Type B pancreatic cell (in vitro differentiated cells): ENCODE results near the gene COQ6. TPM values are rescaled to one million over a fixed set of nuclear protein-coding genes. Genes with fewer than 3 reads are reported as not detected.
A peak's percentile ranks its signal among the peaks of the same experiment; 100 is the strongest.
"Not testable (repeated sequence)": the region's sequence is repeated elsewhere in the genome, so short reads cannot be mapped to it uniquely, and the experiment has no call there.

Experiments used
- DNase-seq: peaks from one replicate; pipeline ENCODE4 v3.0.0; 2021; ENCODE audit warnings: mixed read lengths; ENCODE audit not compliant: unreplicated experiment; ENCODE audit errors: extremely low spot score
- H3K27ac Mint-ChIP-seq: 2 replicates; pipeline ENCODE4 v1.8.0; 2021; ENCODE audit warnings: mild to moderate bottlenecking, mixed read lengths
- H3K27me3 Mint-ChIP-seq: 2 replicates; pipeline ENCODE4 v1.8.0; 2021; ENCODE audit warnings: mixed read lengths
- H3K36me3 Mint-ChIP-seq: 2 replicates; pipeline ENCODE4 v1.8.0; 2021; ENCODE audit warnings: mixed read lengths
- H3K4me1 Mint-ChIP-seq: one replicate; pipeline ENCODE4 v1.8.0; 2021; ENCODE audit warnings: mixed read lengths; ENCODE audit not compliant: unreplicated experiment
- H3K4me3 Mint-ChIP-seq: 2 replicates; pipeline ENCODE4 v1.8.0; 2021; ENCODE audit warnings: mild to moderate bottlenecking, mixed read lengths
- H3K9me3 Mint-ChIP-seq: 2 replicates; pipeline ENCODE4 v1.8.0; 2021; ENCODE audit warnings: mixed read lengths
- total RNA-seq: library from RNA; stranded (reverse); gene quantifications from 2 replicates; pipeline ENCODE4 v1.2.1, GENCODE V29; 2021; ENCODE audit warnings: low replicate concordance
- TF ChIP-seq, protein P1 (sequence below): fragments of 200-600 bp; sonication (generic); conservative IDR thresholded peaks from 2 replicates; pipeline ENCODE4 v1.5.0; 2021; ENCODE audit warnings: antibody characterized with exemption, mild to moderate bottlenecking

Gene COQ6
- total RNA-seq, 1 donor from 2014 or later, result 21.2 TPM

DNA sequence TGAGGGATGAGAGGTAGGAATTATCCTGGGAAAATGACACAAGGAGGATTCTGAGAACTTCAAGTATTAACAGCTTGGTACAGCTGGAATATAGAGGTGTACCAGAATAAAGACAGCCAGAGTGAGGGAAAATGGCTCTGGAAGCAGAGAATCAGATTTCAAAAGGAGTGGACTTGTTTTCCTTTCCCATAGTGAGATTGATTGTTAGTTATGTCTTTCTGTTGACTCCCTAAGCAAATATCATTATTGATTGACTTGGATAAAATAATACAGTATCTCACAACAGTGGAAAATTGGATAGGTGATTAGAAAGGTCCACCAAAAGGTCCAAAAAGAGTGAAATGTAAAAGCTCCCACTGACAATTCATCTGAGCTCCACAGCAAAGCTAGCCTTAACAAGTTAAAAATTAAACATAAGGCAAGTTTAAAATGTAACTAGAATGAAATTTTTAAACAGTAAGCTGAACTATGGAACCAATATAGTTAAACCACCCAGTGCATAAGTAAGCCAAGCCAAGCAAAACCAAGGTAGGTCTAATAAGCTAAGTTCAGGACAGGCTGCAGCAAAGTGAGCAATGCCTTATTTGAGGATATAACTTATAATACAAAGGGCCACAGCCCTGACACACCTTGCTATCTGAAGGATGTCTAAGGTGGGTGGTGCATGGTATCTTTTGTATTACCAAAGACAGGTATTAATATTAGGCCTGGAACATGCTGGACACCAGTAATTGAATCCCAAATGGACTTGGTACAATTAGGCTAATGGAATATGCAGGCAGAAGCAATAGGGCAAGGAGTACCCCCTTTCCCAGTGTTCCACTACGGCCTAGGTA lies 47.2 kb downstream of the COQ6 start:
- no peaks in the 10 kb centered on the region for H3K27me3 Mint-ChIP-seq
- H3K36me3 Mint-ChIP-seq, result peaks cover 6% of the 10 kb centered on the region
- H3K27ac Mint-ChIP-seq, result peak overlapping the region; percentile 87
- peaks cover 17% of the 10 kb centered on the region for H3K4me1 Mint-ChIP-seq
- H3K9me3 Mint-ChIP-seq, result no peaks in the 10 kb centered on the region
- no peak for DNase-seq
- H3K4me3 Mint-ChIP-seq, result peak overlapping the region; percentile 22
- TF ChIP-seq, protein P1, sequence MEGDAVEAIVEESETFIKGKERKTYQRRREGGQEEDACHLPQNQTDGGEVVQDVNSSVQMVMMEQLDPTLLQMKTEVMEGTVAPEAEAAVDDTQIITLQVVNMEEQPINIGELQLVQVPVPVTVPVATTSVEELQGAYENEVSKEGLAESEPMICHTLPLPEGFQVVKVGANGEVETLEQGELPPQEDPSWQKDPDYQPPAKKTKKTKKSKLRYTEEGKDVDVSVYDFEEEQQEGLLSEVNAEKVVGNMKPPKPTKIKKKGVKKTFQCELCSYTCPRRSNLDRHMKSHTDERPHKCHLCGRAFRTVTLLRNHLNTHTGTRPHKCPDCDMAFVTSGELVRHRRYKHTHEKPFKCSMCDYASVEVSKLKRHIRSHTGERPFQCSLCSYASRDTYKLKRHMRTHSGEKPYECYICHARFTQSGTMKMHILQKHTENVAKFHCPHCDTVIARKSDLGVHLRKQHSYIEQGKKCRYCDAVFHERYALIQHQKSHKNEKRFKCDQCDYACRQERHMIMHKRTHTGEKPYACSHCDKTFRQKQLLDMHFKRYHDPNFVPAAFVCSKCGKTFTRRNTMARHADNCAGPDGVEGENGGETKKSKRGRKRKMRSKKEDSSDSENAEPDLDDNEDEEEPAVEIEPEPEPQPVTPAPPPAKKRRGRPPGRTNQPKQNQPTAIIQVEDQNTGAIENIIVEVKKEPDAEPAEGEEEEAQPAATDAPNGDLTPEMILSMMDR, result no peak

DNA sequence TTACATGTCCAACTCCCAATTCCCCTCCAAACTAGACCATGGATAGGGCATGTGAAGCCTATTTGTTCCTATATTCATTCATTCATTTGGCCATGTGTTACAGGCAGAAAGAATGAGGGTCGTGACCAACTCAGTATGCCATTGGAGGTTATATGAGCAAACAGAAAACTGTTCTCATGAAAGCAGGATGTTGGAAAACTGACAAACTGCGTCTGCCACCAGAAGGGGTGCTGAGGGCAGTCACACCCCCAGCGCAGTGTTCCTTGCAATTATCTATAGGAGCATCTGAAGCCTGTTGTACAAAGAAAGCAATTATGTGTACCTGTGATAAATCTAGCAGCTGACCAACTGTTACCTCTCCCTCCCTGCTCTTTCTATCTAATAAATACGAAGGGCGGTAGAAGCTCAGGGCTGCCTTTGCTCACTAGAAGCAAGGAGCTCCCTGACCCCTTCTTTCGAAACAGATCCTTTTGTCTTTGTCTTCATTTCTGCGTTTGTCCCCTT lies 47.9 kb downstream of the COQ6 start:
- Mint-ChIP-seq H3K4me1 (peaks cover 17% of the 10 kb centered on the region), H3K36me3 (peaks cover 10% of the 10 kb centered on the region), H3K27me3 (no peaks in the 10 kb centered on the region), H3K4me3 (no peak overlapping the region), H3K27ac (peak overlapping the region; percentile 87), H3K9me3 (no peaks in the 10 kb centered on the region)
- DNase-seq, result no peak
- TF ChIP-seq, protein P1, result no peak

DNA sequence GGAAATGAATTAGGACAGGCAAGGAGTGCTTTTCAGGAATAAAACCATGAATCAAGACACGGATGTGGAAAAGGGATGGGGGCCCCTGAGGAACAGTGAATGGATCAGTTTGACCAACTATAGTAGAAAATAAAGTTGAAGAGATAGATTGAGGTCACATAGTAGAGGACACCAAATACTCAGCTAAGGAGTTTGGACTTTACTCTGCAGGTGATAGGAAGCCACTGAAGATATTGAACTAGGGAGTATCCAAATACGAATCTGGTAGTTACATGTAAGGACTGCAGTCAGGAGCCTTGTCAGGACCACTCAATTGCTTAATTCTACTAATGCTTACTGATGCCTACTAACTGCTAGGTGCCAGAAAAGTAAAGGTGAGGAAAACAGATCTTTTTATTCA lies 48.6 kb downstream of the COQ6 start:
- Mint-ChIP-seq H3K27ac (peak overlapping the region; percentile 87), H3K4me1 (peaks cover 17% of the 10 kb centered on the region), H3K27me3 (no peaks in the 10 kb centered on the region), H3K4me3 (no peak overlapping the region), H3K36me3 (peaks cover 16% of the 10 kb centered on the region), H3K9me3 (no peaks in the 10 kb centered on the region)
- DNase-seq, result no peak
- TF ChIP-seq, protein P1, result no peak

DNA sequence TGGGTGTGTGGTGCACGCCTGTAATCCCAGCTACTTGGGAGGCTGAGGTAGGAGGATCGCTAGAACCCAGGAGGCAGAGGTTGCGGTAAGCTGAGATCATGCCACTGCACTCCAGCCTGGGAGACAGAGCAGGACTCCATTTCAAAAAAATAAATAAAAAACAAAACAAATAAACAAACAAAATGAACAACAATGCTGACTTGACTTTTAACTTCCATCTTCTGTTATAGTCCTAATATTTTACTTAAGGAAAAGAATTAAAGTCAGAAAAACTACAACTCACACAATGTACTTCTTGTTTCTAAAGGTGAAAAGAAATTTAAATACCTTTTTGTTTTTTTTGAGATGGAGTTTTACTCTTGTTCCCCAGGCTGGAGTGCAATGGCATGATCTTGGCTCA lies 55.6 kb downstream of the COQ6 start:
- H3K4me1 Mint-ChIP-seq, H3K9me3 Mint-ChIP-seq, DNase-seq, H3K27me3 Mint-ChIP-seq, H3K4me3 Mint-ChIP-seq, H3K27ac Mint-ChIP-seq: not testable (repeated sequence)
- peaks cover 18% of the 10 kb centered on the region for H3K36me3 Mint-ChIP-seq

DNA sequence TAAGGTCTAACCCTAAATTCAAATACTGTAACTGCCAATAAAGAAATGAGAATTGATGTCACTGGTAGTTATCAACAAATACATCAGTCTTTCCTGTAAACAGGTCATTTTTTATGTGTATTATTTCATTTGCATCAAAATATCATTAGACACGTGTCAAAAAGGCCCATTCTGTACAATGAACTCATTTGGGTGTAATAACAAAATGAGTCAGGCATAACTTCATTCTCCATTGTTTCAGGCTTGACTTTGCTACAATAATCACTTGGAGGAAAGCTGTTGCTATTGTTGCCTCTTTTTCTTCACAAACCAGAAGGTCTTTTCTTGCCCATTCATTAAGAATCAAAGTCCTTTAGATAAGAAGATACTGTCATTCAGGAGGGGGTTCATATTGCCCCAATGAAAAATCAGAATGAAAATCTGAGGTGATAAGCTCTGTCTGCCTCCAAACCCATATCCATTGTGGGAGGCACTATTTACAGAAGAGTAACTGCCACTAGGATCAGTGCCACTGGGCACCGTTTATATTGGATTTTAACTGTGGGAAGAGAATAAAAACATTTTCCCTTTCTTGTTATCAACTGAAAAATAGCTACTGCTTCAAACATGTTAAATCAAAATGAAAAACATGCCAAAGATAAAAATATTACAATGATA lies 58.9 kb downstream of the COQ6 start:
- no peak for DNase-seq
- no peaks in the 10 kb centered on the region for H3K4me1 Mint-ChIP-seq
- H3K27me3 Mint-ChIP-seq, result no peaks in the 10 kb centered on the region
- TF ChIP-seq, protein P1, result no peak
- H3K36me3 Mint-ChIP-seq, result peaks cover 18% of the 10 kb centered on the region
- H3K9me3 Mint-ChIP-seq, result no peaks in the 10 kb centered on the region
- no peak overlapping the region for H3K27ac Mint-ChIP-seq
- H3K4me3 Mint-ChIP-seq, result no peak overlapping the region

Other genes with a start within 250 kb of the COQ6 start
- gene PNMA1, start 235.9 kb upstream of the COQ6 start, total RNA-seq, result 35.5 and 64.8 TPM in 2 replicates
- gene PTGR2, start 98.5 kb upstream of the COQ6 start, total RNA-seq, result 9.5 and 9.6 TPM in 2 replicates
- gene ZNF410, start 63.4 kb upstream of the COQ6 start, total RNA-seq, result 44.2 and 50.8 TPM in 2 replicates
- gene FAM161B, start 208 bp upstream of the COQ6 start, total RNA-seq, result 3.0 and 5.3 TPM in 2 replicates
- 22.2 and 25.8 TPM in 2 replicates for gene ENTPD5, start 69.0 kb downstream of the COQ6 start, total RNA-seq
- 6.6 and 9.0 TPM in 2 replicates for gene BBOF1, start 69.0 kb downstream of the COQ6 start, total RNA-seq
- 28.2 and 67.2 TPM in 2 replicates for gene ALDH6A1, start 134.2 kb downstream of the COQ6 start, total RNA-seq
- 6.9 and 15.1 TPM in 2 replicates for gene LIN52, start 134.7 kb downstream of the COQ6 start, total RNA-seq